ENCODE data around the gene UNC5C. TPM values are rescaled to one million over a fixed set of nuclear protein-coding genes. Genes with fewer than 3 reads are reported as not detected.

Gene UNC5C
- total RNA-seq, 1 donor from 2014 or later: 0.70 TPM

- H3K9me3 Mint-ChIP-seq (ENCODE audit: unreplicated experiment): no peaks in the 10 kb centered on the region
- no peaks in the 10 kb centered on the region for H3K27me3 Mint-ChIP-seq (ENCODE audit: unreplicated experiment)
- H3K27ac Mint-ChIP-seq (ENCODE audit: unreplicated experiment): no peak overlapping the region
- DNase-seq (ENCODE audit: extremely low spot score, unreplicated experiment): no peak
- H3K4me1 Mint-ChIP-seq (ENCODE audit: unreplicated experiment): no peaks in the 10 kb centered on the region
- H3K36me3 Mint-ChIP-seq (ENCODE audit: unreplicated experiment): peaks cover 3% of the 10 kb centered on the region
- no peak for TF ChIP-seq CTCF (IDR thresholded peaks at IDR 0.05)
- H3K4me3 Mint-ChIP-seq (ENCODE audit: unreplicated experiment): no peak overlapping the region
Measured at GRCh38 chr4:95118497-95118896, 430.3 kb downstream of the UNC5C start.

GRCh38 chr4:95114521-95114920 lies 434.3 kb downstream of the UNC5C start:
- H3K9me3 Mint-ChIP-seq (ENCODE audit: unreplicated experiment): no peaks in the 10 kb centered on the region
- TF ChIP-seq CTCF (IDR thresholded peaks at IDR 0.05): no peak
- H3K36me3 Mint-ChIP-seq (ENCODE audit: unreplicated experiment): peaks cover 3% of the 10 kb centered on the region
- H3K4me1 Mint-ChIP-seq (ENCODE audit: unreplicated experiment): no peaks in the 10 kb centered on the region
- no peak overlapping the region for H3K27ac Mint-ChIP-seq (ENCODE audit: unreplicated experiment)
- no peaks in the 10 kb centered on the region for H3K27me3 Mint-ChIP-seq (ENCODE audit: unreplicated experiment)
- no peak overlapping the region for H3K4me3 Mint-ChIP-seq (ENCODE audit: unreplicated experiment)
- DNase-seq (ENCODE audit: extremely low spot score, unreplicated experiment): no peak

All from osteocyte (in vitro differentiated cells).